Measurements from ENCODE around the gene COL4A1. TPM values are rescaled to one million over a fixed set of nuclear protein-coding genes. Genes with fewer than 3 reads are reported as not detected.

Gene COL4A1
- total RNA-seq, 2 experiments from 2014 or later = not detected

- CTCF ChIA-PET = no interaction called here
- POLR2A ChIA-PET = no interaction called here
Observed at GRCh38 chr13:110154410-110154933, 152.5 kb downstream of the COL4A1 start.

GRCh38 chr13:110152351-110152750 lies 154.6 kb downstream of the COL4A1 start:
- POLR2A ChIA-PET = no interaction called here
- CTCF ChIA-PET = no interaction called here

GRCh38 chr13:110151462-110151861 lies 155.5 kb downstream of the COL4A1 start:
- POLR2A ChIA-PET = no interaction called here
- CTCF ChIA-PET = no interaction called here

GRCh38 chr13:110150384-110151101 lies 156.4 kb downstream of the COL4A1 start:
- CTCF ChIA-PET = no interaction called here
- POLR2A ChIA-PET = no interaction called here

- POLR2A ChIA-PET = no interaction called here
- CTCF ChIA-PET = no interaction called here
Observed at GRCh38 chr13:110149036-110149435, 157.9 kb downstream of the COL4A1 start.

GRCh38 chr13:110140099-110140498 lies 166.9 kb downstream of the COL4A1 start:
- ChIA-PET POLR2A (no interaction called here), CTCF (no interaction called here)

GRCh38 chr13:110138700-110139036 lies 168.3 kb downstream of the COL4A1 start:
- ChIA-PET POLR2A (no interaction called here), CTCF (interaction anchor here (0.9 kb wide), 1 partner anchor 84 kb away, joined by 4 read pairs; no protein-coding TSS in a partner anchor)

GRCh38 chr13:110138010-110138699 lies 168.8 kb downstream of the COL4A1 start:
- CTCF ChIA-PET = no interaction called here
- POLR2A ChIA-PET = interaction anchor here (0.7 kb wide), 1 partner anchor 1222 kb away, joined by 4 read pairs; no protein-coding TSS in a partner anchor

- ChIA-PET POLR2A (interaction anchor here (0.7 kb wide), 1 partner anchor 1222 kb away, joined by 4 read pairs; no protein-coding TSS in a partner anchor), CTCF (no interaction called here)
Observed at GRCh38 chr13:110137680-110138009, 169.3 kb downstream of the COL4A1 start.

- CTCF ChIA-PET = no interaction called here
- POLR2A ChIA-PET = interaction anchor here (0.7 kb wide), 1 partner anchor 1221 kb away, joined by 4 read pairs; no protein-coding TSS in a partner anchor
Observed at GRCh38 chr13:110136660-110137585, 170.0 kb downstream of the COL4A1 start.

GRCh38 chr13:110135977-110136597 lies 170.9 kb downstream of the COL4A1 start:
- POLR2A ChIA-PET = no interaction called here
- CTCF ChIA-PET = no interaction called here

GRCh38 chr13:110134801-110135200 lies 172.2 kb downstream of the COL4A1 start:
- POLR2A ChIA-PET = no interaction called here
- CTCF ChIA-PET = no interaction called here

GRCh38 chr13:110133425-110134235 lies 173.3 kb downstream of the COL4A1 start:
- POLR2A ChIA-PET = no interaction called here
- CTCF ChIA-PET = no interaction called here

- CTCF ChIA-PET = interaction anchor here (0.6 to 1.3 kb wide), 2 partner anchors 18 to 1161 kb away, joined by 3 read pairs; no protein-coding TSS in a partner anchor
- POLR2A ChIA-PET = no interaction called here
Observed at GRCh38 chr13:110132225-110132982, 174.6 kb downstream of the COL4A1 start.

- CTCF ChIA-PET = interaction anchor here (1.3 kb wide), 1 partner anchor 17 kb away, joined by 3 read pairs; no protein-coding TSS in a partner anchor
- POLR2A ChIA-PET = no interaction called here
Observed at GRCh38 chr13:110131424-110131823, 175.5 kb downstream of the COL4A1 start.

GRCh38 chr13:110130431-110130830 lies 176.5 kb downstream of the COL4A1 start:
- CTCF ChIA-PET = no interaction called here
- POLR2A ChIA-PET = no interaction called here

GRCh38 chr13:110129539-110130186 lies 177.3 kb downstream of the COL4A1 start:
- ChIA-PET CTCF (no interaction called here), POLR2A (no interaction called here)

GRCh38 chr13:110129076-110129475 lies 177.9 kb downstream of the COL4A1 start:
- POLR2A ChIA-PET = no interaction called here

More at GRCh38 chr13:110129076-110129475, 177.9 kb downstream of the COL4A1 start:
- CTCF ChIA-PET = no interaction called here
